Activated naive CD8-positive, alpha-beta T cell treated with anti-CD3 and anti-CD28 coated beads, Interleukin-2, amount 10 ng/mL, durations not matched to agents 7 days and 5 days (primary cell): ENCODE measurements around the gene GAREM2. TPM values are rescaled to one million over a fixed set of nuclear protein-coding genes. Genes with fewer than 3 reads are reported as not detected.
A peak's percentile ranks its signal among the peaks of the same experiment; 100 is the strongest.

Experiments used
- ATAC-seq: fragments of 150-1000 bp; cut with Tn5 transposase; one replicate; pipeline ENCODE4 v1.10.0; 2021; ENCODE audit warnings: low read depth, moderate library complexity
- POLR2A ChIA-PET: fragments of 350-600 bp; sonication (Branson Sonifier 250); formaldehyde crosslinking; loops from one replicate; lab custom pipeline; 2021; ENCODE audit warnings: antibody characterized with exemption; lab: Charles Lee
- DNase-seq: peaks from one replicate; pipeline ENCODE4 v3.0.0; 2021
- H3K27ac Mint-ChIP-seq: one replicate; pipeline ENCODE4 v1.8.0; 2022; ENCODE audit warnings: mild to moderate bottlenecking, mixed read lengths
- H3K27me3 Mint-ChIP-seq: one replicate; pipeline ENCODE4 v1.8.0; 2022; ENCODE audit warnings: mild to moderate bottlenecking, moderate library complexity, mixed read lengths
- H3K36me3 Mint-ChIP-seq: one replicate; pipeline ENCODE4 v1.8.0; 2021; ENCODE audit warnings: mild to moderate bottlenecking, mixed read lengths
- H3K4me1 Mint-ChIP-seq: one replicate; pipeline ENCODE4 v1.8.0; 2021; ENCODE audit warnings: mixed read lengths
- H3K4me3 Mint-ChIP-seq: one replicate; pipeline ENCODE4 v1.8.0; 2022; ENCODE audit warnings: mild to moderate bottlenecking, moderate library complexity, mixed read lengths
- H3K9me3 Mint-ChIP-seq: one replicate; pipeline ENCODE4 v1.8.0; 2021; ENCODE audit warnings: mixed read lengths
- total RNA-seq, 2 experiments: library from RNA; stranded (reverse); gene quantifications; one replicate each; pipeline ENCODE4 v1.2.3, GENCODE V29; 2021

The GAREM2 gene
- total RNA-seq, 2 experiments from 2014 or later, result 4.1 to 4.9 TPM

- no peak for ATAC-seq
- Mint-ChIP-seq H3K4me3 (peak overlapping the region; percentile 81), H3K36me3 (no peaks in the 10 kb centered on the region), H3K4me1 (peaks cover 14% of the 10 kb centered on the region), H3K27me3 (peaks cover 9% of the 10 kb centered on the region), H3K9me3 (no peaks in the 10 kb centered on the region), H3K27ac (peak overlapping the region; percentile 73)
- POLR2A ChIA-PET, result interaction anchor here (0.5 to 2.3 kb wide), 9 partner anchors 17 to 802 kb away, joined by 3 to 10 read pairs (median 5); partner anchors contain the start of genes ASXL2 and SELENOI
- no peak for DNase-seq
Measured at GRCh38 chr2:26185304-26185928, 12.5 kb downstream of the GAREM2 start.

GRCh38 chr2:26185954-26186770 lies 13.3 kb downstream of the GAREM2 start:
- no peaks in the 10 kb centered on the region for H3K36me3 Mint-ChIP-seq
- H3K27me3 Mint-ChIP-seq, result peaks cover 7% of the 10 kb centered on the region
- peaks cover 14% of the 10 kb centered on the region for H3K4me1 Mint-ChIP-seq
- ATAC-seq, result no peak
- no peak for DNase-seq
- H3K9me3 Mint-ChIP-seq, result no peaks in the 10 kb centered on the region
- H3K4me3 Mint-ChIP-seq, result peak overlapping the region; percentile 81
- H3K27ac Mint-ChIP-seq, result no peak overlapping the region
- POLR2A ChIA-PET, result interaction anchor here (1.5 to 2.3 kb wide), 2 partner anchors 17 to 114 kb away, joined by 3 to 10 read pairs; no protein-coding TSS in a partner anchor

GRCh38 chr2:26187114-26187513 lies 14.2 kb downstream of the GAREM2 start:
- H3K36me3 Mint-ChIP-seq, result no peaks in the 10 kb centered on the region
- peaks cover 4% of the 10 kb centered on the region for H3K27me3 Mint-ChIP-seq
- DNase-seq (no peak), ATAC-seq (no peak)
- H3K27ac Mint-ChIP-seq, result no peak overlapping the region
- peaks cover 14% of the 10 kb centered on the region for H3K4me1 Mint-ChIP-seq
- H3K9me3 Mint-ChIP-seq, result no peaks in the 10 kb centered on the region
- H3K4me3 Mint-ChIP-seq, result no peak overlapping the region
- POLR2A ChIA-PET, result no interaction called here

GRCh38 chr2:26187537-26188104 lies 14.7 kb downstream of the GAREM2 start:
- Mint-ChIP-seq H3K4me1 (peaks cover 14% of the 10 kb centered on the region), H3K27me3 (peaks cover 2% of the 10 kb centered on the region), H3K36me3 (no peaks in the 10 kb centered on the region), H3K4me3 (no peak overlapping the region), H3K9me3 (no peaks in the 10 kb centered on the region), H3K27ac (no peak overlapping the region)
- POLR2A ChIA-PET, result no interaction called here
- no peak for ATAC-seq
- no peak for DNase-seq

GRCh38 chr2:26189123-26189522 lies 16.2 kb downstream of the GAREM2 start:
- peak overlapping the region; percentile 69 for H3K27ac Mint-ChIP-seq
- H3K36me3 Mint-ChIP-seq, result no peaks in the 10 kb centered on the region
- no peak overlapping the region for H3K4me3 Mint-ChIP-seq
- H3K27me3 Mint-ChIP-seq, result no peaks in the 10 kb centered on the region
- no peak for DNase-seq
- ATAC-seq, result no peak
- peaks cover 12% of the 10 kb centered on the region for H3K4me1 Mint-ChIP-seq
- no peaks in the 10 kb centered on the region for H3K9me3 Mint-ChIP-seq
- POLR2A ChIA-PET, result interaction anchor here (1.2 kb wide), 1 partner anchor 14 kb away, joined by 4 read pairs; no protein-coding TSS in a partner anchor

GRCh38 chr2:26189751-26190150 lies 16.9 kb downstream of the GAREM2 start:
- peaks cover 1% of the 10 kb centered on the region for H3K36me3 Mint-ChIP-seq
- POLR2A ChIA-PET, result interaction anchor here (1.2 kb wide), 1 partner anchor 14 kb away, joined by 4 read pairs; no protein-coding TSS in a partner anchor
- H3K27me3 Mint-ChIP-seq, result no peaks in the 10 kb centered on the region
- H3K4me1 Mint-ChIP-seq, result peaks cover 12% of the 10 kb centered on the region
- H3K4me3 Mint-ChIP-seq, result no peak overlapping the region
- DNase-seq (no peak), ATAC-seq (no peak)
- H3K27ac Mint-ChIP-seq, result no peak overlapping the region
- no peaks in the 10 kb centered on the region for H3K9me3 Mint-ChIP-seq

- DNase-seq (no peak), ATAC-seq (no peak)
- H3K27me3 Mint-ChIP-seq, result no peaks in the 10 kb centered on the region
- POLR2A ChIA-PET, result no interaction called here
- no peaks in the 10 kb centered on the region for H3K9me3 Mint-ChIP-seq
- peaks cover 10% of the 10 kb centered on the region for H3K4me1 Mint-ChIP-seq
- no peak overlapping the region for H3K4me3 Mint-ChIP-seq
- H3K36me3 Mint-ChIP-seq, result peaks cover 1% of the 10 kb centered on the region
- no peak overlapping the region for H3K27ac Mint-ChIP-seq
Measured at GRCh38 chr2:26190369-26190768, 17.5 kb downstream of the GAREM2 start.

GRCh38 chr2:26191316-26192159 lies 18.6 kb downstream of the GAREM2 start:
- peaks cover 4% of the 10 kb centered on the region for H3K4me1 Mint-ChIP-seq
- no peak overlapping the region for H3K4me3 Mint-ChIP-seq
- DNase-seq, result no peak
- H3K27ac Mint-ChIP-seq, result no peak overlapping the region
- POLR2A ChIA-PET, result interaction anchor here (0.5 to 0.6 kb wide), 2 partner anchors 14 to 208 kb away, joined by 3 read pairs; no protein-coding TSS in a partner anchor
- ATAC-seq, result no peak
- no peaks in the 10 kb centered on the region for H3K27me3 Mint-ChIP-seq
- H3K9me3 Mint-ChIP-seq, result no peaks in the 10 kb centered on the region
- H3K36me3 Mint-ChIP-seq, result peaks cover 1% of the 10 kb centered on the region

GRCh38 chr2:26193578-26194231 lies 20.8 kb downstream of the GAREM2 start:
- peaks cover 14% of the 10 kb centered on the region for H3K36me3 Mint-ChIP-seq
- H3K4me1 Mint-ChIP-seq, result no peaks in the 10 kb centered on the region
- H3K27ac Mint-ChIP-seq, result no peak overlapping the region
- ATAC-seq (no peak), DNase-seq (no peak)
- POLR2A ChIA-PET, result interaction anchor here (1.2 kb wide), 1 partner anchor 10 kb away, joined by 4 read pairs; no protein-coding TSS in a partner anchor
- no peak overlapping the region for H3K4me3 Mint-ChIP-seq
- no peaks in the 10 kb centered on the region for H3K9me3 Mint-ChIP-seq
- H3K27me3 Mint-ChIP-seq, result no peaks in the 10 kb centered on the region

- ATAC-seq, result no peak
- H3K27ac Mint-ChIP-seq, result no peak overlapping the region
- H3K36me3 Mint-ChIP-seq, result peaks cover 20% of the 10 kb centered on the region
- POLR2A ChIA-PET, result no interaction called here
- no peaks in the 10 kb centered on the region for H3K4me1 Mint-ChIP-seq
- H3K4me3 Mint-ChIP-seq, result no peak overlapping the region
- no peak for DNase-seq
- no peaks in the 10 kb centered on the region for H3K27me3 Mint-ChIP-seq
- H3K9me3 Mint-ChIP-seq, result no peaks in the 10 kb centered on the region
Measured at GRCh38 chr2:26195040-26195984, 22.4 kb downstream of the GAREM2 start.

- no peak for ATAC-seq
- H3K27me3 Mint-ChIP-seq, result no peaks in the 10 kb centered on the region
- DNase-seq, result no peak
- POLR2A ChIA-PET, result no interaction called here
- H3K9me3 Mint-ChIP-seq, result no peaks in the 10 kb centered on the region
- H3K4me3 Mint-ChIP-seq, result no peak overlapping the region
- no peaks in the 10 kb centered on the region for H3K4me1 Mint-ChIP-seq
- H3K27ac Mint-ChIP-seq, result no peak overlapping the region
- H3K36me3 Mint-ChIP-seq, result peaks cover 24% of the 10 kb centered on the region
Measured at GRCh38 chr2:26196683-26197418, 24.0 kb downstream of the GAREM2 start.
